Bronchial epithelial cell (primary cell): ENCODE data around the gene CDH3. TPM values are rescaled to one million over a fixed set of nuclear protein-coding genes. Genes with fewer than 3 reads are reported as not detected.

Experiments
- DNase-seq: peaks from one replicate; pipeline ENCODE4 v3.0.0-alpha.2; 2010; ENCODE audit warnings: low read depth
- FAIRE-seq: peaks from 2 replicates; lab custom pipeline; 2011; peaks lifted over from hg19 to GRCh38; lab: Jason Lieb, UNC
- H3K27me3 ChIP-seq: 2 replicates; pipeline ENCODE4 v1.5.1; 2011; ENCODE audit warnings: low read length; ENCODE audit not compliant: control insufficient read depth, insufficient read depth
- H3K36me3 ChIP-seq: 2 replicates; pipeline ENCODE4 v1.5.1; 2011; ENCODE audit warnings: low read length; ENCODE audit not compliant: control insufficient read depth, insufficient read depth
- H3K4me3 ChIP-seq: 2 replicates; pipeline ENCODE4 v1.5.1; 2011; ENCODE audit warnings: mild to moderate bottlenecking, low read depth, low read length, control low read depth
- total RNA-seq: library from RNA; depleted of rRNA; stranded (reverse); fragments of >200 nt; gene quantifications from 2 replicates; pipeline ENCODE4 v1.2.1, GENCODE V29; 2014
- TF ChIP-seq, protein P1 (sequence below): IDR thresholded peaks from 2 replicates; pipeline ENCODE4 v1.5.1; 2011; ENCODE audit warnings: mild to moderate bottlenecking, moderate library complexity, low read length, control low read depth, inconsistent platforms; ENCODE audit not compliant: insufficient read depth, severe bottlenecking

Gene CDH3
- total RNA-seq, 1 donor from 2014 or later: 564 TPM

DNA sequence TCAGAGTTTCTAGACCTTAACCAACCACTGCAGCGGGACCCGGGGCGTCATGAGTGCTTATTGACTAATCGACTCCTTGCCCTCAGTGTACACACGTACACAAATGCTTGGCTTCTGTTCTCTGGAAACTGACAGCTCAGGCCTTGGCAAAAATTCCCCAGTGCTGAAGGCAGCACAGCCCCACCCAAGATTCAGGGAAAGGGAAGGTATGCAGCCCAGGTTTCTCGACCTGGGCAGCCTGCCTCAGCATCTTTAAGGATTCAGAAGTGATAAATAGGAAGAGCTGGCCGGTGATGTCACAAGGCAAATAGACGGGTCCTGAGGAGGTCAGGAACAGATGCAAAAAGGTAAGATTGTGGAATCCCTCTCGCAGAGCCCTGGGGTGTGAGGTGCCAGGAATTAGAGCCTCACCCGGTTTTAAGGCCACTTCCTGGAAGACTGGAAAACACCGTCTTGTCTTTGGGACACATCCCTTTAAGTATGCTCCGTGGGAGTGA, 9.0 kb upstream of the CDH3 start:
- TF ChIP-seq, protein P1, sequence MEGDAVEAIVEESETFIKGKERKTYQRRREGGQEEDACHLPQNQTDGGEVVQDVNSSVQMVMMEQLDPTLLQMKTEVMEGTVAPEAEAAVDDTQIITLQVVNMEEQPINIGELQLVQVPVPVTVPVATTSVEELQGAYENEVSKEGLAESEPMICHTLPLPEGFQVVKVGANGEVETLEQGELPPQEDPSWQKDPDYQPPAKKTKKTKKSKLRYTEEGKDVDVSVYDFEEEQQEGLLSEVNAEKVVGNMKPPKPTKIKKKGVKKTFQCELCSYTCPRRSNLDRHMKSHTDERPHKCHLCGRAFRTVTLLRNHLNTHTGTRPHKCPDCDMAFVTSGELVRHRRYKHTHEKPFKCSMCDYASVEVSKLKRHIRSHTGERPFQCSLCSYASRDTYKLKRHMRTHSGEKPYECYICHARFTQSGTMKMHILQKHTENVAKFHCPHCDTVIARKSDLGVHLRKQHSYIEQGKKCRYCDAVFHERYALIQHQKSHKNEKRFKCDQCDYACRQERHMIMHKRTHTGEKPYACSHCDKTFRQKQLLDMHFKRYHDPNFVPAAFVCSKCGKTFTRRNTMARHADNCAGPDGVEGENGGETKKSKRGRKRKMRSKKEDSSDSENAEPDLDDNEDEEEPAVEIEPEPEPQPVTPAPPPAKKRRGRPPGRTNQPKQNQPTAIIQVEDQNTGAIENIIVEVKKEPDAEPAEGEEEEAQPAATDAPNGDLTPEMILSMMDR: no peak
- H3K27me3 ChIP-seq: no peaks in the 10 kb centered on the region
- peak; percentile 94 for FAIRE-seq
- H3K36me3 ChIP-seq: no peaks in the 10 kb centered on the region
- DNase-seq: peak; percentile 99
- no peak overlapping the region for H3K4me3 ChIP-seq

DNA sequence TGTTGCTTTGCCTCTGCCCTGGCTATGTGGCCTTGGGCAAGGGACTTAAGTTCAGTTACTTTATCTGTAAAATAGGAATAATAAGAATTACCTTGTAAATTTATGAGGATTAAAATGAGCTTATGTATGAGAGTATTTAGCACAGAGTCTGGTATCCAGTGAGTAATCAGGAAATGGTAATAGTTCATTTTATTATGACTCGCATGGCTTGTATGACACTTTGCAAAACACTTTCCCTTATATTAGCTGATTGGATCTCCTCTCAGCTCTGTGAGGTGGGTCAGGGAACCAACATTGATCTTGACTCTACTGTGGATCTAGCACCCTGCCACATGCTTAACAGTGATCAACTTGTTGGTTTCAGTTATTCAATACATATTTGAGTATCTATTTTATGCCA, 8.3 kb upstream of the CDH3 start:
- H3K4me3 ChIP-seq: no peak overlapping the region
- FAIRE-seq (no peak), DNase-seq (peak; percentile 91)
- no peaks in the 10 kb centered on the region for H3K36me3 ChIP-seq
- TF ChIP-seq, protein P1: no peak
- H3K27me3 ChIP-seq: no peaks in the 10 kb centered on the region

DNA sequence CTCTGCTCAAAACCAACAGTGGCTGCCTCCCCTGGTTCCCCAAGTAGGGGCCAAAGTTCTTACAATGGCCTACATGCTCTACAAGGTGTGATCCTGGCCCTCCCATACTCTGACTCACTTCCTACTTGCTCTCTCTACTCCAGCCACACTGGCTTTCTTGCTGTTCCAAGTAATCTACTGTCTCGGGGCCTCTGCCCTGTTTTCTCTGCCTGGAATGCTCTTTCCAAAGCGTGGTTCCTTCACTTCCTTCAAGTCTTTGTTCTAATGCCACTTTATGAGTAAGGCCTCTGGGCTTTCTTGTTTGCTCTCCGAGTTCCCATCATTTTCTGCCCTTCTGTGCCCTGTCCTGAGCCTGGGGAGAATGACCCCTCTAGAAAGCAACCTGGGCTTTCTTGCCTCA, 4.1 kb upstream of the CDH3 start:
- DNase-seq (peak; percentile 88), FAIRE-seq (no peak)
- TF ChIP-seq, protein P1: no peak
- H3K36me3 ChIP-seq: no peaks in the 10 kb centered on the region
- no peak overlapping the region for H3K4me3 ChIP-seq
- no peaks in the 10 kb centered on the region for H3K27me3 ChIP-seq

DNA sequence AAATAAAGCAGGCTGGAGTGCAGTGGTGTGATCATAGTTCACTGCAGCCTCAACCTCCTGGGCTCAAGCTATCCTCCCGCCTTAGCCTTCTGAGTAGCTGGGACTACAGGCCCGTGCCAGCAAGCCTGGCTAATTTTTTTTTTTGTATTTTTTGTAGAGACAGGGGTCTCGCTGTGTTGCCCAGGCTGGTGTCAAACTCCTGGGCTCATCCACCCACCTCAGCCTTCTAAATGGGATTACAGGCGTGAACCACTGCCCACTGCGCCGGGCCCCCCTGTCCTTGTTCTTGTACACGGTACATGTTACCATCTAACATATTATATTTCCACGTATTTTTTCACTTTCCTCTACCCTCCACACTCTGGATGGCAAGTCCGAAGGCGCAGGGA, 3.1 kb upstream of the CDH3 start:
- no peak for DNase-seq
- TF ChIP-seq, protein P1: no peak
- H3K36me3 ChIP-seq: no peaks in the 10 kb centered on the region
- no peaks in the 10 kb centered on the region for H3K27me3 ChIP-seq
- no peak overlapping the region for H3K4me3 ChIP-seq
- FAIRE-seq: no peak

DNA sequence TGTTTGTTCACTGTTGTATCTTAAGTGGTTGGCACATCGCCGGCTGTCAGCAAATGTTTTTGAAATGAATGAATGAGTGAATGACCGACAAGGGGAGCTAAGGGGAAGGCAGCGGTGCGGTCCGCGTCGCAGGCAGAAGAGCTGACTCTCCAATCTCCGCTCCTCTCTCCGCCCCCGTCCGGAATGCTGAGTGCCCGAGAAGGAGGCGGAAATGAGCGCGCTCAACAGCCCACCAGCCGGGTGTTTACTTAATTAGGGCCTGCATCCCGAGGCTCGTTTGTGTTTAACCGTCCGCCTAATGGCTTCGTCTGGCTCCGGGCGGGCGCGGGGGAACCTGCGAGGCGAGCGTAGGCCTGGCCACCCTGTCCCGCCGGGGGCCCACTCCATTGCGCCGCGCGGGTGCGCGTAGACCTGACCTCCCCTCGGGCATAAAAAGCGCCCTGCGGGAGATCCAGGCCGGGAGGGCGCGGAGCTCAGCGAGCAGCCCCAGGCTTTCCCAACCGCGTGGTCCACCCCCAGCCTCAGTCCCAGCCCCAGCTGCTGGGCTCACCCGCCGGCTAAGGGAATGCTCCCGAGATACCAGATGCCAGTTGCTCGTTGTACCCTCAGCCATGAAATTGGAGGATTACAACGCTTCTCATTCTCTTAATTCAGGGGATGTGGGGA, 2.5 kb upstream of the CDH3 start:
- H3K4me3 ChIP-seq: peak overlapping the region; percentile 20
- H3K27me3 ChIP-seq: no peaks in the 10 kb centered on the region
- TF ChIP-seq, protein P1: no peak
- DNase-seq (peak; percentile 78), FAIRE-seq (no peak)
- peaks cover 2% of the 10 kb centered on the region for H3K36me3 ChIP-seq

DNA sequence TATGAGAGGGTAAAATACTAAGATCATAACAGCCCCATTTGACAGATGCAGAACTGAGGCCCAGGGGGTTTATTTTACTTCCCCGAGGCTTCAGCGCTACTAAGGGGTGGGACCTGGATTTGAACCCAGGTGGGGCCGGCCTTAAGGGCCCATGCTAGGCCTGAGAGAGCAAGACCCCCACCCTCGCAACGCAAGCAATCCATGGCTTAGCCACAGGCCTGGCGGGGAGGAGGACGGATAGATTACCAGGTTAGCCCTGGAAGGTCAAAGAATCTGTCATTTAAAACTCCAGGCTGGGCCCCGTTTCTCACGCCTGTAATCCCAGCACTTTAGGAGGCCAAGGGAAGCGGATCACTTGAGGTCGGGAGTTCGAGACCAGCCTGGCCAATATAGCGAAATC, 1.9 kb upstream of the CDH3 start:
- H3K36me3 ChIP-seq: peaks cover 3% of the 10 kb centered on the region
- FAIRE-seq (no peak), DNase-seq (no peak)
- TF ChIP-seq, protein P1: no peak
- H3K4me3 ChIP-seq: no peak overlapping the region
- H3K27me3 ChIP-seq: no peaks in the 10 kb centered on the region
